Left forelimb (tissue), 1 donor: ENCODE results near the gene MGRN1.
"Not testable (repeated sequence)": the region's sequence is repeated elsewhere in the genome, so short reads cannot be mapped to it uniquely, and the experiment has no call there.

ENCODE experiments used
- DNase-seq: peaks from one replicate; pipeline ENCODE4 v3.0.0-alpha.2; 2018; ENCODE audit warnings: low spot score

MGRN1 gene

GRCh38 chr16:4624827-4625559 lies 367 bp downstream of the MGRN1 start:
- DNase-seq = no peak

- DNase-seq = no peak
These were observed 1.0 kb downstream of the MGRN1 start for GRCh38 chr16:4625560-4626159.

- DNase-seq = no peak
These were observed 1.8 kb downstream of the MGRN1 start for GRCh38 chr16:4626396-4626795.

GRCh38 chr16:4628283-4628682 lies 3.7 kb downstream of the MGRN1 start:
- no peak for DNase-seq

- DNase-seq = no peak
These were observed 6.8 kb downstream of the MGRN1 start for GRCh38 chr16:4631444-4631843.

GRCh38 chr16:4633910-4634635 lies 9.4 kb downstream of the MGRN1 start:
- DNase-seq = no peak

- no peak for DNase-seq
These were observed 10.1 kb downstream of the MGRN1 start for GRCh38 chr16:4634768-4635167.

GRCh38 chr16:4636196-4636595 lies 11.6 kb downstream of the MGRN1 start:
- no peak for DNase-seq

- no peak for DNase-seq
These were observed 13.0 kb downstream of the MGRN1 start for GRCh38 chr16:4637501-4638166.

GRCh38 chr16:4639899-4640509 lies 15.4 kb downstream of the MGRN1 start:
- DNase-seq = no peak

GRCh38 chr16:4640572-4641305 lies 16.1 kb downstream of the MGRN1 start:
- no peak for DNase-seq

- no peak for DNase-seq
These were observed 16.7 kb downstream of the MGRN1 start for GRCh38 chr16:4641306-4641687.

- DNase-seq = no peak
These were observed 17.3 kb downstream of the MGRN1 start for GRCh38 chr16:4641895-4642294.

- DNase-seq = no peak
These were observed 22.4 kb downstream of the MGRN1 start for GRCh38 chr16:4646773-4647643.

- DNase-seq = no peak
These were observed 23.0 kb downstream of the MGRN1 start for GRCh38 chr16:4647644-4647980.

GRCh38 chr16:4648917-4649316 lies 24.3 kb downstream of the MGRN1 start:
- no peak for DNase-seq

- DNase-seq = no peak
These were observed 25.3 kb downstream of the MGRN1 start for GRCh38 chr16:4649744-4650442.

GRCh38 chr16:4650443-4651074 lies 25.9 kb downstream of the MGRN1 start:
- not testable (repeated sequence) for DNase-seq

GRCh38 chr16:4651827-4652226 lies 27.2 kb downstream of the MGRN1 start:
- DNase-seq = no peak

- DNase-seq = no peak
These were observed 27.9 kb downstream of the MGRN1 start for GRCh38 chr16:4652561-4652960.
